Activated CD8-positive, alpha-beta T cell treated with anti-CD3 and anti-CD28 coated beads for 36 hours (primary cell): ENCODE results near the gene TPCN1. TPM values are rescaled to one million over a fixed set of nuclear protein-coding genes. Genes with fewer than 3 reads are reported as not detected.
A peak's percentile ranks its signal among the peaks of the same experiment; 100 is the strongest.

Source experiments
- ATAC-seq: fragments of 200-7000 bp; cut with Tn5 transposase; one replicate; pipeline ENCODE4 v1.10.0; 2021; ENCODE audit warnings: mild to moderate bottlenecking, moderate library complexity
- CTCF ChIA-PET: fragments of 350-600 bp; sonication (Branson Sonifier 250); formaldehyde crosslinking; loops from one replicate; lab custom pipeline; 2021; ENCODE audit warnings: antibody characterized with exemption; lab: Charles Lee
- POLR2A ChIA-PET: fragments of 350-600 bp; sonication (Branson Sonifier 250); formaldehyde crosslinking; loops from one replicate; lab custom pipeline; 2021; ENCODE audit warnings: antibody characterized with exemption; lab: Charles Lee
- DNase-seq: peaks from one replicate; pipeline ENCODE4 v3.0.0-alpha.2; 2020
- H3K27ac Mint-ChIP-seq: one replicate; pipeline ENCODE4 v1.8.0; 2021; ENCODE audit warnings: mild to moderate bottlenecking, mixed read lengths
- H3K27me3 Mint-ChIP-seq: one replicate; pipeline ENCODE4 v1.8.0; 2021; ENCODE audit warnings: mixed read lengths
- H3K36me3 Mint-ChIP-seq: one replicate; pipeline ENCODE4 v1.8.0; 2021; ENCODE audit warnings: low read depth, mixed read lengths
- H3K4me1 Mint-ChIP-seq: one replicate; pipeline ENCODE4 v1.8.0; 2021; ENCODE audit warnings: low read depth, mixed read lengths
- H3K4me3 Mint-ChIP-seq: one replicate; pipeline ENCODE4 v1.8.0; 2021; ENCODE audit warnings: mild to moderate bottlenecking, moderate library complexity, mixed read lengths
- H3K9me3 Mint-ChIP-seq: one replicate; pipeline ENCODE4 v1.8.0; 2021; ENCODE audit warnings: mixed read lengths
- CTCF ChIP-seq: fragments of 200-600 bp; IDR thresholded peaks from one replicate; pipeline ENCODE4 v1.8.0; 2022; ENCODE audit warnings: antibody characterized with exemption, mild to moderate bottlenecking
- intact Hi-C: fragments of 100-400 bp; cut with micrococcal nuclease; formaldehyde crosslinking; loops from one replicate; pipeline ENCODE4 v1.10.0; 2022
- total RNA-seq, 2 experiments: library from RNA; stranded (reverse); gene quantifications; one replicate each; pipeline ENCODE4 v1.2.3, GENCODE V29; 2021

Gene TPCN1
- total RNA-seq, 2 experiments from 2014 or later: 29.9 to 33.5 TPM

- ChIA-PET CTCF (interaction anchor here (1.4 to 4.6 kb wide), 2 partner anchors 9 to 13 kb away, joined by 4 to 23 read pairs; no protein-coding TSS in a partner anchor), POLR2A (interaction anchor here (0.7 to 2.9 kb wide), 10 partner anchors 8 to 87 kb away, joined by 3 to 21 read pairs (median 6); partner anchors contain the start of genes DDX54 and RITA1)
- H3K27ac Mint-ChIP-seq: peak overlapping the region; percentile 88
- peaks cover 2% of the 10 kb centered on the region for H3K36me3 Mint-ChIP-seq
- peak overlapping the region; percentile 95 for H3K4me3 Mint-ChIP-seq
- H3K9me3 Mint-ChIP-seq: no peaks in the 10 kb centered on the region
- H3K27me3 Mint-ChIP-seq: no peaks in the 10 kb centered on the region
- intact Hi-C loops: no loop called here
- peaks cover 35% of the 10 kb centered on the region for H3K4me1 Mint-ChIP-seq
- no peak for TF ChIP-seq CTCF
- DNase-seq: peak; percentile 25
- ATAC-seq: no peak
Observed at GRCh38 chr12:113220593-113221180, 577 bp upstream of the TPCN1 start.

GRCh38 chr12:113221997-113222729 is 899 bp downstream of the TPCN1 start:
- intact Hi-C loops: loop anchor here (2.0 kb wide), 1 partner anchor 13 kb away; no protein-coding TSS in a partner anchor
- H3K36me3 Mint-ChIP-seq: peaks cover 5% of the 10 kb centered on the region
- no peaks in the 10 kb centered on the region for H3K9me3 Mint-ChIP-seq
- CTCF ChIA-PET: interaction anchor here (0.8 to 4.6 kb wide), 8 partner anchors 8 to 48 kb away, joined by 3 to 23 read pairs (median 4); no protein-coding TSS in a partner anchor
- peak overlapping the region; percentile 95 for H3K4me3 Mint-ChIP-seq
- H3K27me3 Mint-ChIP-seq: no peaks in the 10 kb centered on the region
- ATAC-seq (no peak), DNase-seq (no peak)
- POLR2A ChIA-PET: interaction anchor here (1.0 to 2.9 kb wide), 13 partner anchors 9 to 198 kb away, joined by 3 to 21 read pairs (median 5); partner anchors contain the start of genes DDX54 and RITA1
- H3K27ac Mint-ChIP-seq: peak overlapping the region; percentile 88
- peaks cover 33% of the 10 kb centered on the region for H3K4me1 Mint-ChIP-seq
- TF ChIP-seq CTCF: no peak

GRCh38 chr12:113222730-113223531 is 1.7 kb downstream of the TPCN1 start:
- ATAC-seq: no peak
- POLR2A ChIA-PET: interaction anchor here (1.0 to 2.9 kb wide), 10 partner anchors 8 to 89 kb away, joined by 3 to 21 read pairs (median 6); partner anchors contain the start of genes DDX54 and RITA1
- DNase-seq: peak; percentile 14
- Mint-ChIP-seq H3K36me3 (peaks cover 12% of the 10 kb centered on the region), H3K4me1 (peaks cover 25% of the 10 kb centered on the region), H3K27me3 (no peaks in the 10 kb centered on the region), H3K4me3 (peak overlapping the region; percentile 95), H3K27ac (peak overlapping the region; percentile 88), H3K9me3 (no peaks in the 10 kb centered on the region)
- TF ChIP-seq CTCF: no peak
- intact Hi-C loops: loop anchor here (2.0 kb wide), 1 partner anchor 14 kb away; no protein-coding TSS in a partner anchor
- CTCF ChIA-PET: interaction anchor here (0.8 to 4.6 kb wide), 6 partner anchors 10 to 35 kb away, joined by 3 to 23 read pairs (median 4); no protein-coding TSS in a partner anchor

- POLR2A ChIA-PET: interaction anchor here (0.7 to 1.2 kb wide), 2 partner anchors 8 to 36 kb away, joined by 3 read pairs; no protein-coding TSS in a partner anchor
- intact Hi-C loops: no loop called here
- Mint-ChIP-seq H3K36me3 (peaks cover 30% of the 10 kb centered on the region), H3K4me1 (peaks cover 40% of the 10 kb centered on the region), H3K27me3 (no peaks in the 10 kb centered on the region), H3K4me3 (no peak overlapping the region), H3K27ac (no peak overlapping the region), H3K9me3 (no peaks in the 10 kb centered on the region)
- ATAC-seq (no peak), DNase-seq (no peak)
- TF ChIP-seq CTCF: no peak
- CTCF ChIA-PET: interaction anchor here (4.6 kb wide), 1 partner anchor 8 kb away, joined by 23 read pairs; no protein-coding TSS in a partner anchor
Observed at GRCh38 chr12:113224955-113225354, 3.7 kb downstream of the TPCN1 start.
